Nucleus accumbens (tissue), 56 donors: ENCODE measurements around the gene GRID1.
"Not testable (repeated sequence)": the region's sequence is repeated elsewhere in the genome, so short reads cannot be mapped to it uniquely, and the experiment has no call there.

Experiments
- DNase-seq, 56 donors: peaks; one replicate each; lab custom pipeline; 2025; lab: John Stamatoyannopoulos, UW

Gene GRID1

GRCh38 chr10:85781404-85781803, 585.2 kb downstream of the GRID1 start:
- DNase-seq: no peak

GRCh38 chr10:85778074-85778473, 588.5 kb downstream of the GRID1 start:
- no peak for DNase-seq

DNA sequence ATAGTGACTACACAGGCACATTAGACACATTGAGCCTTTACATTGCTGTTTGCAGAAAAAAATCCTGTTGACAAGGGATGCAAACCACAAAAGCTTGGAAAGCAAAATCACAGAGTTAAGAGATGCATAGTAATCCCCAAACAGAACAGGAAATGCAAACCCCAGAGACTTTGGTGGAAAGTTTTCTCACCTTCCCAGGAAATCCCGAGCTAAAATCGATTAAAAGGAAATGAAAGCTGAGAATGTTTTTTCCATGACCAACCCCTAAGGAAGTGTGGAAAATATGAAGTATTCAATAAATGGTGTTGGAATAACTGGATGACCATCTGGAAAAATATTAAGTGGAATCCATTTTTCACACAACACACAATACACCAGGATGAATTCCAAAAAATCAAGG, 598.7 kb downstream of the GRID1 start:
- DNase-seq: no peak

GRCh38 chr10:85764108-85764507, 602.5 kb downstream of the GRID1 start:
- no peak for DNase-seq

DNA sequence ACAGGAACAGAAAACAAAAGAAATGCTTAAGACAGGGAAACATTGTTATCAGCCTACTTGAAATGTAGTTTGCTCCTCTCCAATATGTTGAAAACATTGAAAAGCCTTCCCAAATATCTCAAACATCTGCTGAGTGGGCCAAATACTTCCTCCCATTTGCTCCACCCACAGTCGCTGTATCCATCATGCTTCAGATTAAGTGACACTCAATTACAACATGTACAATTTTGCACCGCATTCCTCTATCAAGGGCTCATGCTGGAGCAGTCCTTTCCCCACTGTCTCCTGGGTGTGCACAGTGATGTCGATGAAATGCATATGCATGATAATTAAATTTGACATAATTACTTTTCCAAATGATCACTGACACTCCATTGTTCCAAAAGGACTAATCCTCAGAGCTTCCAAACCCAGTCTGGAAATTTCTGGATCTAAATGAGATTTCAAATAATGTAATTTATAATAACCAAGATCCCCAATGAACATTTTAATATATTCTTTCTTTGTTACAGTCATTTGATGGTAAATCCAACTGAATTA, 604.6 kb downstream of the GRID1 start:
- no peak for DNase-seq

DNA sequence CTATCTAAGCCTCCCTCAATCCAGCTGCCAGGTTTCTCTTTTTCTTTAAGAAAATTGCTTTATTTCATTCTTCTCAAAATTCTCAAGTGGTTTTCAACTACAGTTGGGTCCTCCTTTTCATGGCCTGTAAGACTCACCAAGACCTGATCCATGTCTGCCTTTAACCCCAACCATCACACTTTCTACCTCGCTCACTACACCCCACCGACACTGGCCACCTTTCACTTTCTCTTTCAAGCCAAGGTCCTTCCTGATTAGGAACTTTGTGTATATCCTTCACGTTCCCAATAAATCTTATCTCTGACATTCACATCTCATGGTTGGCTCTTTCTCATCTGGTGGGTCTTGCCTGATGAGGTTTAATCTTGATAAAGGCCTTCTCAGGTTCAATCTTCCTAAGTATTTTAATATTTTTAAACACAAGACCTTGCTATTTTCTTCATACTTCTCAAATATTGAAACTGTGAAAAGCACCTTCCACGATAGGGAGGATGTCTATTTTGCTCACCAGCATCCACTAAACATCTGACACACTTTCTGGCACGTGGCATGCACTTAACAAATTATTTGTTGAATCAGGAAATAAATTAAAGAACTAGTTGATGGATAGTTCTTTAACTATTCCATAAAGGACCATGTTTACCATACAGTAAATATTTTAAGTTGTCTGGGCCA, 624.8 kb downstream of the GRID1 start:
- DNase-seq: no peak

DNA sequence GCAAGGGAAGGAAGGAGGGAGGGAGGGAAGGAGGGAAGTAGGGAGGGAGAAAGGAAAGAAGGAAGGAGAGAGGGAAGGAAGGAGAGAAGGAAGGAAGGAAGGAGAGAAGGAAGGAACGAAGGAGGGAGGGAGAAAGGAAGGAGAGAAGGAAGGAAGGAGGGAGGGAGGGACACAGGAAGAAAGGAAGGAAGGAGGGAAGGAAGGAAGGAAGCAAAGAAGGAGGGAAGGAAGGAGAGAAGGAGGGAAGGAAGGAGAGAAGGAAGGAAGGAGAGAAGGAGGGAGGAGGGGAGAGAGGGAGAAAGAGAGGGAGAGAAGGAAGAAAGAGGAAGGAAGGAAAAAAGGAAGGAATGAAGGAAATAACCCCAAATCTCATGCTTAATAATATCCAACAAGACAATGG, 630.6 kb downstream of the GRID1 start:
- DNase-seq: no peak

DNA sequence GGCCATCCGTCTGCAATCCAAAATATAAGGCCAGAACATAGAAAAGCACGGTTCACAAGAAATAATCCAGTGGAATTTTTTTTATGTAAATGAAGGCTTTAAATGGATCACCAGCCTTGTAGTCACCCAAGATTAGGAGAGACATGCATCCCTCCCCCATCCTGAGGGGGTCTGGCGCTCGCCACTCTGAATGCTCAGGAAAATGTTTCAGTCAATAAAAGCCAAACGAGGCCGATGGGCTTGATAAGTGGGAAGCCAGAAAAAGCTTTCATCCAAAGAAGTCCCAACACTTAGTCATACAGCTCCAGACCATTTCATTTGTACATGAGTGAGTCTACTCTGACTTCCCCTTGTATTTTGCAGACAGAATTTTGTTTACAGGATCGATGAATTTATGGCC, 631.8 kb downstream of the GRID1 start:
- no peak for DNase-seq

DNA sequence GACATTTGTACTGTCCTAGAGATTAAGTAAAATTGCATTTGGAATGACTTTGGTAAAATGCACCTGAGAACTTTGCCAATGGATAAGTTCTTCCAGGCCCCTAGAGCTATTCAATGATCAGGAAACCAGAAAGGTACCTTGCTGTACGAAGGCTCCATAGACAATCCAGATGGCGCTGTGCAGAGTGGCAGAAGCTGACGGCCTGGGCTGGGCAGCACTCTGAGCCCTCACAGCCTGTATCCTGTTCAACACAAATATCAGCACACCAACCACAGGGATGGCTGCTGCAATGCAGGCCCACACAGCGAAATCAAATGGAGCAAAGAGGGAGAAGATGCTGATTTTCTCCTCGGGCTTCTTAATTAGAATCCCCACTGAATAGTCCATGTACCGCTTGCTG, 642.4 kb downstream of the GRID1 start:
- DNase-seq: no peak

- DNase-seq: no peak
Measured at GRCh38 chr10:85720931-85721590, 645.5 kb downstream of the GRID1 start.

DNA sequence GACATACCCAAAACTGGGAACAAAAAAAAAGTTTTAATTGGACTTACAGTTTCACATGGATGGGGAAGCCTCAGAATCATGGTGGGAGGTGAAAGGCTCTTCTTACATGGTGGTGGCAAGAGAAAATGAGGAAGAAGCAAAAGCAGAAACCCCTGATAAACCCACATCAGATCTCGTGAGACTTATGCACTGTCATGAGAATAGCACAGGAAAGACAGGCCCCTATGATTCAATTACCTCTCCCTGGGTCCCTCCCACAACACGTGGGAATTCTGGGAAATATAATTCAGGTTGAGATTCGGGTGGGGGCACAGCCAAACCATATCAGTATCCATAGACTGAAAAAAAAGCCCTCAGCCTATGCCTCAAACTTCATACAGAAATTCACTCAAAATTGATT, 647.2 kb downstream of the GRID1 start:
- no peak for DNase-seq

GRCh38 chr10:85713885-85714284, 652.7 kb downstream of the GRID1 start:
- no peak for DNase-seq

DNA sequence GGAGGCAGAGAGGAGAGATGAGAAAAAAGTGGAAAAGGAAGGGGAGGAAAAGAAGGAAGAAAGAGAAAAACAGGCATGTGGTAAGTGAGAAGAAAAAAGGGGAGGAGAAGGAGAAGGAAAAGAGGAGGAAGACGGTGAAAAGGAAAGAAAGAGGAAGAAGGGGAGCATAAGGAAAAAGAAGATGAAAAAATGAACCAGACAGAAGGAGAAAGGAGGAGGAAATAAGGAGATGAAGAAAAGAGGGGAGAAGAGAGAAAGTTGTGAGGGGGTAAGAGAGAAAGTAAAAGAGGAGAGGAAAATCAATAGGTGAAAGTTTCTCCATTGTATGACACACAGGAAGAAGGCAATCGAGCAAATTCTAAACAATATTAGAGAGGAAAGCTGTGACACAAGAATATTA, 663.8 kb downstream of the GRID1 start:
- DNase-seq: no peak

DNA sequence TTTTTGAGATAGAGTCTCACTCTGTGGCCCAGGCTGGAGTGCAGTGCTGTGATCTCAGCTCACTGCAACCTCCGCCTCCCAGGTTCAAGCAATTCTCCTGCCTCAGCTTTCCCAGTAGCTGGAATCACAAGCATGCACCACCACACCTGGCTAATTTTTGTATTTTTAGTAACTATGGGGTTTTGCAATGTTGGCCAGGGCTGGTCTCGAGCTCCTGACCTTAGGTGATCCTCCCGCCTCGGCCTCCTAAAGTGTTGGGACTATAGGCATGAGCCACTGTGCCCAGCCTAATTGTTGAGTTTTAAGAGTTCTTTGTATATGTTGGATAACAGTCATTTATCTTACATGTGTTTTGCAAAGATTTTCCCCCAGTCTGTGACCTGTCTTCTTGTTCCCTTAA, 667.5 kb downstream of the GRID1 start:
- not testable (repeated sequence) for DNase-seq

DNA sequence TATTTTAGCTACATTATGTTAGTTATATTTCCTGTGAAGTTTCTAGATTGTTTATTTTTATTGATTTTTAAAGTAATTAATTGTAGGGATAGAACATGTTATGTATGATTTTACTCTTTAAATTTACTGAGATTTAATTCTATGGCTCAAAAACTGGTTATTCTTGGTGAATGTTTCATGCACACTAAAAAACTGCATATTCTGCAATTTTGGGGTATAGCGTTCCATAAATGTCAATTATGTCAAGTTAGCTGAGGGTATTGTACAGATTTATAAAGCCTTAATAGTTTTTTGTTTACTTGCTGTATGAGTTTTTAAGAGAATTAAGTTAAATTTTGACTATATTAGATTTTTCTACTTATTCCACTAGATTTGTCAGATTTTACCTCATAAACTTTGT, 669.7 kb downstream of the GRID1 start:
- no peak for DNase-seq

DNA sequence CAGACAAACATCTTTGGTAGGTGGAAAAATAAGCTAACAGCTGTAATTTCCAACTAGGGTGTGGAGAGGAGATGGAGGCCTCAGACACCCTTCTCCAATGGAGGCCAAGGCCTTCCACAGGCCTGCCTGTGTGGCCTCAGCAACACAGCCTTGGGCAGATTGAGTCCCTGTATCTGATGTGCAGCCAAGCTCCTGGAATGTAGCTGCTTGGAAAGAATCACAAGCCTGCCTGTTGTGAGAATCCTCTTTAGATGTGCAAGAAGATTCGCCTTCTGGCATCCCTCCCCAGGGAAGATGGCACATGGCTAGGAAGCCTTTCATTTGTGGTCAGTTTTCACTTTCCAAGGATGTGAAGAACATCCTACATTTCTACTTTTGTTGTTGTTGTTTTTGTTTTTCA, 684.0 kb downstream of the GRID1 start:
- no peak for DNase-seq

- no peak for DNase-seq
Measured at GRCh38 chr10:85679710-85680109, 686.9 kb downstream of the GRID1 start.

- no peak for DNase-seq
Measured at GRCh38 chr10:85679061-85679460, 687.5 kb downstream of the GRID1 start.

DNA sequence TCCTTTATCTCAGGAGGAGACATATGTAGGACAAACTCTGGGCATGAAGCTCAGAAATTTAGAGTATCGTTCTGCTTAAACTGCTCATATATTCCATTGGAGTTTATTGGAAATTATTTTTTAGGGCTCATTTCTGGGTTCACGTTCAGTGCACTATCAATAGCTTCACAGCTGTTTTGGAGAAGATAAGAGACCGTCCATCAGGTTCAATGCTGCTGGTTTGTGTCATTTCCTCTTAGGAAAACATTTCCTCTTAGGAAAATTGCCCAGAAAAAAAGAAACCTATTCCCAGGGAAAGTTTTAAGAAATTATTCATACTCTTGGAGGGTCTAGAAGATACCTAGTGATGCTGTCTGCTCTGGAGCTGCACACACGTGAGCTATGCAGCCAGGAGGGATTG, 691.7 kb downstream of the GRID1 start:
- no peak for DNase-seq

- no peak for DNase-seq
Measured at GRCh38 chr10:85673270-85673669, 693.3 kb downstream of the GRID1 start.

GRCh38 chr10:85671530-85671929, 695.1 kb downstream of the GRID1 start:
- DNase-seq: no peak

DNA sequence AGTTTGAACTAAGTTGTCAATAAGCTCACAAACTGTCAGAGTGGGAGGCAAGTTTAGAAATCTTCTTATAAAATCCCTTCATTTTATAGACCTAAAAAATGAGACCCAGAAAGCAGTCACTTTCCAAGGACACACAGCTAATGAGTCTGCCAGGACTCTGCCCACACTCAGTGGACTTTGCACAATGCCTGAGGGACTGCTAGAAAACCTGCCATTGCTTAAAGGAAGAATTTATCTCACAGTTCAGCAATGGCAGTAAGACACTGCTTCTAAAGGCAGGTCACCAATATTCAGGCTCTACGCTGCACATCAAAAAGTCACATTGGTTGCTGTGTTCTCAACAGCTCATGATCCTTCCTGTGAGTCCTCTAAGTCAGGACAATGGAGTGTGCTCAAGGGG, 698.1 kb downstream of the GRID1 start:
- no peak for DNase-seq
